GM23248 (cell line): ENCODE measurements around the gene CCDC167. TPM values are rescaled to one million over a fixed set of nuclear protein-coding genes. Genes with fewer than 3 reads are reported as not detected.

Experiments used
- DNase-seq: peaks from one replicate; pipeline ENCODE4 v3.0.0-alpha.2; 2015
- H2AFZ ChIP-seq: fragments of 200-600 bp; sonication (generic); 2 replicates; pipeline ENCODE4 v1.6.1; 2016; ENCODE audit warnings: antibody characterized with exemption
- H3F3A ChIP-seq: fragments of 200-600 bp; sonication (generic); 2 replicates; pipeline ENCODE4 v1.6.1; 2016; ENCODE audit warnings: mild to moderate bottlenecking, antibody characterized with exemption, mixed run types; ENCODE audit not compliant: insufficient read depth
- H3K27ac ChIP-seq: fragments of 200-600 bp; sonication (generic); 2 replicates; pipeline ENCODE4 v1.5.1; 2016; ENCODE audit warnings: mild to moderate bottlenecking
- H3K27me3 ChIP-seq: fragments of 200-600 bp; sonication (generic); replicated peaks from 2 replicates; pipeline ENCODE4 v1.6.1; 2016; ENCODE audit warnings: mild to moderate bottlenecking; ENCODE audit not compliant: insufficient read depth
- H3K36me3 ChIP-seq: fragments of 200-600 bp; sonication (generic); 2 replicates; pipeline ENCODE4 v1.6.1; 2016; ENCODE audit warnings: low read depth, mild to moderate bottlenecking
- H3K4me1 ChIP-seq: fragments of 200-600 bp; sonication (generic); 2 replicates; pipeline ENCODE4 v1.6.1; 2016; ENCODE audit warnings: mild to moderate bottlenecking; ENCODE audit not compliant: insufficient read depth
- H3K4me2 ChIP-seq: fragments of 200-600 bp; sonication (generic); one replicate; pipeline ENCODE4 v1.6.1; 2016; ENCODE audit warnings: mild to moderate bottlenecking; ENCODE audit not compliant: unreplicated experiment
- H3K4me3 ChIP-seq: fragments of 200-600 bp; sonication (generic); 2 replicates; pipeline ENCODE4 v1.5.1; 2016; ENCODE audit warnings: mild to moderate bottlenecking
- H3K79me2 ChIP-seq: fragments of 200-600 bp; sonication (generic); 2 replicates; pipeline ENCODE4 v1.6.1; 2016; ENCODE audit warnings: mild to moderate bottlenecking; ENCODE audit not compliant: insufficient read depth
- H3K9ac ChIP-seq: fragments of 200-600 bp; sonication (generic); 2 replicates; pipeline ENCODE4 v1.6.1; 2016; ENCODE audit warnings: mild to moderate bottlenecking
- H3K9me2 ChIP-seq: fragments of 200-600 bp; sonication (generic); 2 replicates; pipeline ENCODE4 v1.6.1; 2016; ENCODE audit warnings: mixed run types, mild to moderate bottlenecking, moderate library complexity; ENCODE audit not compliant: insufficient read depth
- H3K9me3 ChIP-seq: fragments of 200-600 bp; sonication (generic); one replicate; pipeline ENCODE4 v1.6.1; 2017; ENCODE audit warnings: low read depth
- H4K20me1 ChIP-seq: fragments of 200-600 bp; sonication (generic); 2 replicates; pipeline ENCODE4 v1.6.0; 2016; ENCODE audit not compliant: insufficient read depth
- EZH2 ChIP-seq: fragments of 200-600 bp; sonication (generic); IDR thresholded peaks from 2 replicates; pipeline ENCODE4 v1.6.1; 2018; ENCODE audit warnings: antibody characterized with exemption, mild to moderate bottlenecking; ENCODE audit not compliant: insufficient read depth, poor library complexity, severe bottlenecking
- EZH2phosphoT487 ChIP-seq: fragments of 200-600 bp; sonication (generic); IDR thresholded peaks from 2 replicates; pipeline ENCODE4 v1.6.1; 2018; ENCODE audit warnings: antibody characterized with exemption, moderate library complexity, mild to moderate bottlenecking, low read depth; ENCODE audit not compliant: insufficient read depth
- WGBS, 2 experiments: methylation state at CpG; one replicate each; pipeline ENCODE4 v1.1.6; 2015 to 2017; ENCODE audit warnings: low lambda C conversion rate in 2 of 2, low coverage in 1 of 2; ENCODE audit errors: missing lambda C conversion rate in 2 of 2; 5-methylcytosine and 5-hydroxymethylcytosine counted together
- in situ Hi-C: fragments of 300-500 bp; cut with MboI; formaldehyde crosslinking; loops from 2 replicates; pipeline ENCODE4 v1.15.0; 2020
- polyA plus RNA-seq: library from polyadenylated mRNA; unstranded; fragments of >200 nt; fragmentation: Nextera tagmentation; extraction: Ambion mirVana; gene quantifications from 2 replicates; pipeline ENCODE4 v1.2.1, GENCODE V29; 2016
- total RNA-seq: library from RNA; depleted of rRNA; stranded (reverse); fragments of >200 nt; shearing (Covaris generic); gene quantifications from 2 replicates; pipeline ENCODE4 v1.2.3, GENCODE V29; 2014

The CCDC167 gene
- total and polyA plus RNA-seq, 2 experiments from 2014 or later = 35.8 to 51.0 TPM

GRCh38 chr6:37518116-37518515 is 18.4 kb upstream of the CCDC167 start:
- TF ChIP-seq EZH2 = no peak
- no peak for TF ChIP-seq EZH2phosphoT487
- H3K9me3 ChIP-seq = no peaks in the 10 kb centered on the region
- H4K20me1 ChIP-seq = no peaks in the 10 kb centered on the region
- H3K9ac ChIP-seq = no peak overlapping the region
- DNase-seq = no peak
- no peak overlapping the region for H3K27ac ChIP-seq
- no peaks in the 10 kb centered on the region for H3F3A ChIP-seq
- H3K36me3 ChIP-seq = no peaks in the 10 kb centered on the region
- in situ Hi-C loops = no loop called here
- 77 to 81% methylated on average over 6 of the region's 6 CpGs for WGBS, 2 experiments
- H3K9me2 ChIP-seq = no peaks in the 10 kb centered on the region
- no peaks in the 10 kb centered on the region for H3K79me2 ChIP-seq
- H2AFZ ChIP-seq = no peak overlapping the region
- H3K4me2 ChIP-seq = no peak overlapping the region
- peaks cover 14% of the 10 kb centered on the region for H3K27me3 ChIP-seq
- H3K4me3 ChIP-seq = no peak overlapping the region
- no peaks in the 10 kb centered on the region for H3K4me1 ChIP-seq

- TF ChIP-seq EZH2phosphoT487 (no peak), EZH2 (no peak)
- Histone ChIP-seq H3K4me1 (no peaks in the 10 kb centered on the region), H3K79me2 (no peaks in the 10 kb centered on the region), H3K36me3 (no peaks in the 10 kb centered on the region), H3K4me2 (no peak overlapping the region), H3K9me3 (no peaks in the 10 kb centered on the region), H3F3A (no peaks in the 10 kb centered on the region), H3K27me3 (peaks cover 20% of the 10 kb centered on the region), H3K27ac (no peak overlapping the region), H2AFZ (no peak overlapping the region), H3K9ac (no peak overlapping the region), H4K20me1 (no peaks in the 10 kb centered on the region), H3K4me3 (no peak overlapping the region), H3K9me2 (no peaks in the 10 kb centered on the region)
- DNase-seq = peak; percentile 61
- WGBS, 2 experiments = 22 to 27% methylated on average over 11 of the region's 11 CpGs
- in situ Hi-C loops = no loop called here
Observed at GRCh38 chr6:37517411-37517812, 17.7 kb upstream of the CCDC167 start.

- Histone ChIP-seq H3K27ac (no peak overlapping the region), H3K4me3 (no peak overlapping the region), H3K9me2 (no peaks in the 10 kb centered on the region), H3K36me3 (no peaks in the 10 kb centered on the region), H2AFZ (no peak overlapping the region), H3K9ac (no peak overlapping the region), H3K79me2 (no peaks in the 10 kb centered on the region), H3K4me1 (no peaks in the 10 kb centered on the region), H4K20me1 (no peaks in the 10 kb centered on the region), H3K9me3 (no peaks in the 10 kb centered on the region), H3F3A (no peaks in the 10 kb centered on the region), H3K4me2 (no peak overlapping the region), H3K27me3 (peaks cover 19% of the 10 kb centered on the region)
- 54 to 66% methylated on average over 16 of the region's 16 CpGs for WGBS, 2 experiments
- in situ Hi-C loops = no loop called here
- DNase-seq = no peak
- TF ChIP-seq EZH2phosphoT487 (no peak), EZH2 (no peak)
Observed at GRCh38 chr6:37516920-37517405, 17.3 kb upstream of the CCDC167 start.

DNA sequence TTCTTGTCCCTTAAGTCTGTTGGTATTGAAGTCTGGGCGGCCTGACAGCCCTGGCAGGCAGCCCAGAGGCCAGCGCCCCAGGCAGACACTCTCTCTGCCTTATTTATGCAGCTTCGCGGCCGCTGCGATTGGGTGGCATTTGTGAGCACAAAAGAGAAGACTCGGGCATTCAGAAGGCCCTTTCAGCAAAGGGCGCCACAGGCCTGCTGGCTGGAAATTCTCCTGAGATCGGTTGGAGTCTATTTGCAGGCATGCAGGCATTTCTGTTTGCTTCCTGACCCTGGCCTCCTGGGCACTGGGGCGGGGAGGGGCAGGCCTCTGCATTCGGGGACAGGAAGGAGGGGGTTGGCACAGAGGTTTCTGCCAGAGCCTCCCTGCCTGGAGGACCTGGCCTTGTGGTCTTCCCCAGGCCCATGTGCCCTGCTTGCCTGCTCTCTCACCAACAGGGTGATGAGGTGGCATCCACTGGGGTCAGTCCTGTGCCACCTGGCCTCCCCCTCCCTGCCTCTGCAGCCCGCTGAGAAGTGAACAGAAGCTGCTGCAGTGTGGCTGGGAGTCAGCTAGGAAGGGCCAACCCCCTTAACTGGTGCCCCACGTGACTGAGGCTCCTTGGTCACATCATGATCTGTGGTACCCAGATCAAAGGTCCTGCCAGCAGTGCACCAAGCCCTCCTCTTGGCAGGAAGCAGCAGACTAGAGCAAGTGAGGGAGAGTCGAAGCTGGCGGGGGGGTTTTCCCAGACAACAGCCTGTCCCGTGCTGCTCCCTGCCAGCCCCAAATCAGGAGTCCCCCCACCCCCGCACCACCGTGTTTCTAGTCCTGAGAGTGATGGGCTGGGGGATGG is 16.6 kb upstream of the CCDC167 start:
- TF ChIP-seq EZH2 = no peak
- no peak for TF ChIP-seq EZH2phosphoT487
- no peaks in the 10 kb centered on the region for H3K9me3 ChIP-seq
- WGBS, 2 experiments = 68 to 72% methylated on average over 18 of the region's 18 CpGs
- no peak overlapping the region for H3K4me3 ChIP-seq
- peaks cover 24% of the 10 kb centered on the region for H3K27me3 ChIP-seq
- H3K79me2 ChIP-seq = no peaks in the 10 kb centered on the region
- no peaks in the 10 kb centered on the region for H3K9me2 ChIP-seq
- no peaks in the 10 kb centered on the region for H3K36me3 ChIP-seq
- no peak overlapping the region for H2AFZ ChIP-seq
- in situ Hi-C loops = no loop called here
- H3F3A ChIP-seq = no peaks in the 10 kb centered on the region
- H3K27ac ChIP-seq = no peak overlapping the region
- H4K20me1 ChIP-seq = no peaks in the 10 kb centered on the region
- DNase-seq = no peak
- H3K4me2 ChIP-seq = no peak overlapping the region
- H3K9ac ChIP-seq = no peak overlapping the region
- H3K4me1 ChIP-seq = no peaks in the 10 kb centered on the region
